HepG2 (cell line): ENCODE data around the gene DCAF6. TPM values are rescaled to one million over a fixed set of nuclear protein-coding genes. Genes with fewer than 3 reads are reported as not detected.

Source experiments
- ATAC-seq: fragments of 200-7000 bp; cut with Tn5 transposase; 3 replicates; pipeline ENCODE4 v1.9.1; 2020; ENCODE audit warnings: mild to moderate bottlenecking, moderate library complexity
- BruUV-seq: library from RNA; stranded (reverse); fragments of 400-500 nt; replicated peaks from 2 replicates; lab custom pipeline; 2021; lab: Mats Ljungman, UMichigan
- CTCF ChIA-PET: fragments of 300-600 bp; formaldehyde crosslinking; extraction: SDS; loops from one replicate; lab custom pipeline; 2021; ENCODE audit warnings: low total read pairs, inconsistent platforms, low intra/inter-chr PET ratio; lab: Yijun Ruan, JAX
- POLR2A ChIA-PET: fragments of 350-600 bp; sonication (Branson Sonifier 250); formaldehyde crosslinking; loops from one replicate; lab custom pipeline; 2020; ENCODE audit warnings: antibody characterized with exemption, inconsistent platforms; lab: Yijun Ruan, JAX
- DNase-seq: peaks from one replicate; pipeline ENCODE4 v3.0.0-alpha.2; 2015; ENCODE audit warnings: low spot score
- FAIRE-seq: peaks from 3 replicates; lab custom pipeline; 2011; peaks lifted over from hg19 to GRCh38; lab: Jason Lieb, UNC
- H2AFZ ChIP-seq: one replicate; pipeline ENCODE4 v1.6.1; 2011; ENCODE audit warnings: low read length, inconsistent platforms
- H3K27ac ChIP-seq: fragments of 300-600 bp; 3 replicates; pipeline ENCODE4 v1.8.0; 2011; ENCODE audit warnings: mixed run types, mild to moderate bottlenecking, mixed read lengths, low read length, inconsistent platforms; ENCODE audit not compliant: insufficient read depth; ENCODE audit errors: extremely low read length
- H3K27me3 ChIP-seq, 2 experiments: fragments of 200-600 bp in 1 of 2; 2 replicates in 1 of 2; 3 replicates in 1 of 2; pipeline versions ENCODE4 v1.6.0 to v1.8.0; 2011; ENCODE audit warnings: low read length in 2 of 2, mild to moderate bottlenecking in 2 of 2, moderate library complexity in 2 of 2, inconsistent platforms in 1 of 2; ENCODE audit not compliant: insufficient read depth in 2 of 2, control insufficient read depth in 1 of 2
- H3K36me3 ChIP-seq, 2 experiments: fragments of 200-600 bp in 1 of 2; replicated peaks in 1 of 2; 2 replicates in 1 of 2; 3 replicates in 1 of 2; pipeline versions ENCODE4 v1.5.1 to v1.8.0; 2011; ENCODE audit warnings: low read length in 2 of 2, inconsistent platforms in 1 of 2; ENCODE audit not compliant: insufficient read depth in 2 of 2, control insufficient read depth in 1 of 2
- H3K4me1 ChIP-seq: 2 replicates; pipeline ENCODE4 v1.5.1; 2012; ENCODE audit warnings: low read length, inconsistent platforms; ENCODE audit not compliant: insufficient read depth
- H3K4me2 ChIP-seq: 2 replicates; pipeline ENCODE4 v1.6.0; 2011; ENCODE audit warnings: low read depth, low read length, inconsistent platforms
- H3K4me3 ChIP-seq, 3 experiments: fragments of 200-600 bp in 1 of 3; sonication (generic), shearing (Covaris generic) in 1 of 3; replicated peaks in 1 of 3; 2 replicates each; pipeline ENCODE4 v1.5.1; 2011 to 2016; ENCODE audit warnings: low read length in 3 of 3, inconsistent platforms in 2 of 3, low read depth in 2 of 3, mild to moderate bottlenecking in 2 of 3, control low read depth in 1 of 3, mixed read lengths in 1 of 3; ENCODE audit not compliant: insufficient read depth in 1 of 3
- H3K79me2 ChIP-seq: one replicate; pipeline ENCODE4 v1.6.1; 2011; ENCODE audit warnings: low read length, inconsistent platforms; ENCODE audit not compliant: insufficient read depth
- H3K9ac ChIP-seq: 2 replicates; pipeline ENCODE4 v1.6.0; 2011; ENCODE audit warnings: mild to moderate bottlenecking, low read depth, low read length, inconsistent platforms; ENCODE audit not compliant: insufficient read depth
- H3K9me3 ChIP-seq: 2 replicates; pipeline ENCODE4 v1.5.1; 2012; ENCODE audit warnings: mild to moderate bottlenecking, low read length
- H4K20me1 ChIP-seq: 2 replicates; pipeline ENCODE4 v1.6.0; 2011; ENCODE audit warnings: inconsistent platforms, mild to moderate bottlenecking, low read length, moderate library complexity; ENCODE audit not compliant: insufficient read depth
- ATM ChIP-seq: fragments of 450-650 bp; IDR thresholded peaks from 2 replicates; pipeline ENCODE4 v1.7.1; 2017; ENCODE audit warnings: mild to moderate bottlenecking, borderline replicate concordance
- BRF2 ChIP-seq: sonication (generic); formaldehyde crosslinking; IDR thresholded peaks from 2 replicates; pipeline ENCODE4 v1.8.1; 2022; ENCODE audit warnings: mild to moderate bottlenecking, missing genetic modification reagents
- RNF2 ChIP-seq: fragments of 450-650 bp; conservative IDR thresholded peaks from 2 replicates; pipeline ENCODE4 v1.6.1; 2016; ENCODE audit warnings: low read depth
- SRY ChIP-seq: sonication (generic); formaldehyde crosslinking; IDR thresholded peaks from 2 replicates; pipeline ENCODE4 v1.8.0; 2022; ENCODE audit warnings: mild to moderate bottlenecking, missing genetic modification reagents
- TBP ChIP-seq: sonication (generic); formaldehyde crosslinking; IDR thresholded peaks from 2 replicates; pipeline ENCODE4 v1.5.0; 2020; ENCODE audit warnings: missing genetic modification reagents
- ZSCAN30 ChIP-seq: sonication (generic); formaldehyde crosslinking; IDR thresholded peaks from 2 replicates; pipeline ENCODE4 v1.5.0; 2020; ENCODE audit warnings: mild to moderate bottlenecking, missing genetic modification reagents
- ZXDC ChIP-seq: sonication (generic); formaldehyde crosslinking; IDR thresholded peaks from 2 replicates; pipeline ENCODE4 v1.5.0; 2020; ENCODE audit warnings: mild to moderate bottlenecking, missing genetic modification reagents
- WGBS: methylation state at CpG from one replicate; pipeline ENCODE4 v1.1.6; 2017; ENCODE audit warnings: low lambda C conversion rate; 5-methylcytosine and 5-hydroxymethylcytosine counted together
- in situ Hi-C: cut with HindIII; loops from 2 replicates; pipeline ENCODE4 v1.10.0; 2017; ENCODE audit warnings: low pct_unique_long_range_greater_than_20kb; ENCODE audit not compliant: extremely low pct_ligation_motif_present
- intact Hi-C: fragments of 100-400 bp; cut with micrococcal nuclease; formaldehyde crosslinking; loops from one replicate; pipeline ENCODE4 v1.10.0; 2022; ENCODE audit not compliant: unreplicated experiment
- polyA plus RNA-seq, 8 experiments: library from polyadenylated mRNA; depleted of rRNA in 3 of 8; stranded (reverse) in 7 of 8; unstranded in 1 of 8; fragments of >200 nt; fragmentation: Illumina TruSeq in 4 of 8; extraction: Trizol in 4 of 8; gene quantifications; 2 replicates each; pipeline versions ENCODE4 v1.2.1 to v1.2.3, GENCODE V29; 2011 to 2016; ENCODE audit warnings: low read depth in 4 of 8, missing spikeins in 1 of 8, mixed read lengths in 1 of 8; ENCODE audit not compliant: insufficient read depth in 1 of 8
- total RNA-seq, 5 experiments: library from RNA; depleted of rRNA; stranded (reverse); fragments of >200 nt; fragmentation: Illumina TruSeq; extraction: Trizol; gene quantifications; 2 replicates each; pipeline ENCODE4 v1.2.3, GENCODE V29; 2016; ENCODE audit warnings: low read depth in 1 of 5

The DCAF6 gene
- total and polyA plus RNA-seq, 2 of the 13 experiments (the other 11 are each of a cell fraction or from before 2014, with no cell fraction given) = 24.7 to 33.7 TPM

- no peak for TF ChIP-seq ZXDC (CRISPR knock-in tag)
Observed at GRCh38 chr1:168097921-168098528, 161.5 kb downstream of the DCAF6 start (continued).

GRCh38 chr1:168098534-168099320 lies 162.2 kb downstream of the DCAF6 start:
- in situ Hi-C loops (no loop called here), intact Hi-C loops (no loop called here)
- Histone ChIP-seq H3K4me2 (no peak overlapping the region), H3K4me3 (no peak overlapping the region), H3K27me3 (peaks cover 3 to 4% of the 10 kb centered on the region in 2 experiments; a peak in 1 of 5 replicates), H4K20me1 (no peaks in the 10 kb centered on the region), H3K79me2 (no peaks in the 10 kb centered on the region), H2AFZ (no peak overlapping the region), H3K9ac (no peak overlapping the region), H3K9me3 (no peaks in the 10 kb centered on the region), H3K4me1 (peaks cover 1% of the 10 kb centered on the region), H3K27ac (no peak overlapping the region), H3K36me3 (no peaks in the 10 kb centered on the region)
- no peak for DNase-seq
- ATAC-seq = peak; percentile 27; the same call in 1 of the 3 replicates
- 60% methylated on average over 12 of the region's 15 CpGs for WGBS
- no peak for FAIRE-seq
- ChIA-PET POLR2A (no interaction called here), CTCF (no interaction called here)
- no peak for TF ChIP-seq BRF2 (CRISPR knock-in tag)
- TF ChIP-seq ZSCAN30 (CRISPR knock-in tag) = no peak
- no peak for TF ChIP-seq RNF2
- TF ChIP-seq SRY (CRISPR knock-in tag) = no peak
- TF ChIP-seq TBP (CRISPR knock-in tag) = no peak
- no peak for TF ChIP-seq ATM
- BruUV-seq = no TSS peak
